Measurements from ENCODE around the gene SPTB. TPM values are rescaled to one million over a fixed set of nuclear protein-coding genes. Genes with fewer than 3 reads are reported as not detected.

SPTB gene
- total RNA-seq, 1 experiment from 2014 or later, result 2.3 TPM

GRCh38 chr14:64714432-64715025 is 165.2 kb downstream of the SPTB start:
- no peak overlapping the region for H3K27ac ChIP-seq (ENCODE audit: insufficient read length, low read depth, low read length)
- H3K14ac ChIP-seq (ENCODE audit: insufficient read depth, low read length), result no peak overlapping the region
- H4K20me1 ChIP-seq (ENCODE audit: control insufficient read depth, insufficient read depth, insufficient read length), result no peaks in the 10 kb centered on the region
- H3K9ac ChIP-seq (ENCODE audit: extremely low read depth, insufficient read length, low read length), result no peak overlapping the region
- H2BK20ac ChIP-seq (ENCODE audit: low read depth, low read length, poor library complexity, severe bottlenecking), result no peak overlapping the region
- no peak overlapping the region for H4K91ac ChIP-seq (ENCODE audit: insufficient read length, low read depth, low read length)
- no peak overlapping the region for H3K23ac ChIP-seq (ENCODE audit: insufficient read length, low read depth, low read length)
- no peak overlapping the region for H2BK12ac ChIP-seq (ENCODE audit: insufficient read length, low read depth, low read length)
- H3K56ac ChIP-seq (ENCODE audit: insufficient read length, low read depth, low read length), result no peak overlapping the region
- Mint-ChIP-seq H3K4me1 (peaks cover 54 to 64% of the 10 kb centered on the region in 2 experiments), H3K27me3 (ENCODE audit: low read depth) (peaks cover 15% of the 10 kb centered on the region), H3K27ac (peak overlapping the region in 1 of 3 experiments; percentile 54; a peak in 1 of 7 replicates), H3K36me3 (ENCODE audit: insufficient read depth in 1 of 3, low read depth in 3 of 3) (peaks cover 37 to 39% (median 38%) of the 10 kb centered on the region in 3 experiments), H3K9me3 (peaks cover 26 to 28% of the 10 kb centered on the region in 2 experiments), H3K4me3 (no peak overlapping the region; a peak in 1 of 5 replicates)
- peaks cover 10% of the 10 kb centered on the region for H3K23me2 ChIP-seq (ENCODE audit: insufficient read length, low read depth, low read length, poor library complexity, severe bottlenecking)
- no peak overlapping the region for H3K4me2 ChIP-seq (ENCODE audit: insufficient read depth, insufficient read length, low read length)
- H3K79me1 ChIP-seq (ENCODE audit: insufficient read depth, low read depth, low read length, poor library complexity, severe bottlenecking), result no peaks in the 10 kb centered on the region
- WGBS (ENCODE audit: extremely low coverage, insufficient read length, low lambda C conversion rate), result no CpG with 5 or more reads among the region's 5 CpGs
- H2BK5ac ChIP-seq (ENCODE audit: insufficient read length, low read length), result no peak overlapping the region
- H3K18ac ChIP-seq (ENCODE audit: insufficient read length, low read depth, low read length), result no peak overlapping the region
- H3K27me3 ChIP-seq (ENCODE audit: insufficient read depth, low read length), result no peaks in the 10 kb centered on the region
- H3K79me2 ChIP-seq (ENCODE audit: insufficient read depth, low read length), result peaks cover 34% of the 10 kb centered on the region; the same call in 1 of the 2 replicates
- TF ChIP-seq CTCF (conservative IDR thresholded peaks at IDR 0.05), result no peak
- no peak overlapping the region for H3T11ph ChIP-seq (ENCODE audit: low read length)
- no peak overlapping the region for H3K4ac ChIP-seq (ENCODE audit: low read depth, low read length)
- no peak overlapping the region for H2AK5ac ChIP-seq (ENCODE audit: insufficient read length, low read length)
- no peak overlapping the region for H4K8ac ChIP-seq (replicated peaks; ENCODE audit: insufficient read length, low read depth, low read length)
- H2BK120ac ChIP-seq (ENCODE audit: low read depth, low read length, poor library complexity, severe bottlenecking), result no peak overlapping the region
- peaks cover 20% of the 10 kb centered on the region for H3K4me1 ChIP-seq (ENCODE audit: insufficient read depth, low read length)
- H4K5ac ChIP-seq (ENCODE audit: insufficient read length, low read depth, low read length), result no peak overlapping the region
- no peak overlapping the region for H2AFZ ChIP-seq (ENCODE audit: low read length)
- no peak for DNase-seq
- H3K9me3 ChIP-seq (ENCODE audit: control insufficient read depth, low read depth, low read length), result no peaks in the 10 kb centered on the region
- no peak overlapping the region for H2BK15ac ChIP-seq (ENCODE audit: low read depth, low read length)
